H1 (cell line): ENCODE measurements around the gene CFLAR. TPM values are rescaled to one million over a fixed set of nuclear protein-coding genes. Genes with fewer than 3 reads are reported as not detected.

Source experiments
- CTCF ChIA-PET: fragments of 300-600 bp; sonication (Branson Sonifier 250); formaldehyde crosslinking; loops from one replicate; lab custom pipeline; 2021; ENCODE audit not compliant: partially characterized antibody; lab: Charles Lee
- POLR2A ChIA-PET: fragments of 300-600 bp; sonication (Branson Sonifier 250); formaldehyde crosslinking; loops from one replicate; lab custom pipeline; 2021; ENCODE audit warnings: inconsistent platforms; ENCODE audit not compliant: partially characterized antibody; lab: Charles Lee
- DNase-seq, 2 experiments: peaks; one replicate each; pipeline versions ENCODE4 v3.0.0 to v3.0.0-alpha.2; 2010 to 2022; ENCODE audit warnings: low spot score in 2 of 2, low read depth in 1 of 2, mixed read lengths in 1 of 2
- FAIRE-seq: peaks from 2 replicates; lab custom pipeline; 2011; peaks lifted over from hg19 to GRCh38; lab: Jason Lieb, UNC
- H2AFZ ChIP-seq: 2 replicates; pipeline ENCODE4 v1.8.1; 2012; ENCODE audit warnings: low read length, inconsistent platforms
- H2AK5ac ChIP-seq: 2 replicates; pipeline ENCODE4 v1.6.1; 2013; ENCODE audit warnings: low read depth, low read length
- H2BK120ac ChIP-seq: replicated peaks from 2 replicates; pipeline ENCODE3; 2013; ENCODE audit warnings: low read depth, low read length, inconsistent platforms
- H2BK12ac ChIP-seq: 2 replicates; pipeline ENCODE4 v1.6.1; 2013; ENCODE audit warnings: low read depth, low read length
- H2BK15ac ChIP-seq: 2 replicates; pipeline ENCODE4 v1.6.1; 2013; ENCODE audit warnings: low read length
- H2BK20ac ChIP-seq: 2 replicates; pipeline ENCODE4 v1.6.1; 2013; ENCODE audit warnings: low read length
- H2BK5ac ChIP-seq: 2 replicates; pipeline ENCODE4 v1.6.1; 2013; ENCODE audit warnings: low read depth, low read length
- H3K14ac ChIP-seq: 2 replicates; pipeline ENCODE4 v1.6.1; 2013; ENCODE audit warnings: inconsistent platforms; ENCODE audit not compliant: insufficient read length
- H3K18ac ChIP-seq: 2 replicates; pipeline ENCODE4 v1.6.1; 2013; ENCODE audit warnings: low read length; ENCODE audit errors: extremely low read depth
- H3K23ac ChIP-seq: 2 replicates; pipeline ENCODE4 v1.6.1; 2013; ENCODE audit warnings: inconsistent platforms; ENCODE audit not compliant: insufficient read length
- H3K23me2 ChIP-seq: 2 replicates; pipeline ENCODE4 v1.6.1; 2013; ENCODE audit warnings: low read depth, low read length
- H3K27ac ChIP-seq: 2 replicates; pipeline ENCODE4 v1.6.1; 2011; ENCODE audit warnings: low read depth, low read length, inconsistent platforms
- H3K27me3 ChIP-seq, 4 experiments: replicated peaks in 1 of 4; 1 replicate in 1 of 4; 2 replicates in 3 of 4; pipeline versions ENCODE4 v1.6.1 to v1.8.1; 2011 to 2013; ENCODE audit warnings: low read length in 3 of 4, mild to moderate bottlenecking in 3 of 4, inconsistent platforms in 2 of 4, mixed read lengths in 2 of 4, moderate library complexity in 1 of 4; ENCODE audit not compliant: control insufficient read depth in 3 of 4, insufficient read depth in 3 of 4; ENCODE audit errors: extremely low read depth in 1 of 4
- H3K36me3 ChIP-seq, 4 experiments: 2 replicates each; pipeline versions ENCODE4 v1.6.1 to v1.8.1; 2011 to 2013; ENCODE audit warnings: mild to moderate bottlenecking in 4 of 4, low read length in 3 of 4, moderate library complexity in 2 of 4, control low read depth in 1 of 4, inconsistent platforms in 1 of 4; ENCODE audit not compliant: insufficient read depth in 4 of 4, control insufficient read depth in 2 of 4
- H3K4ac ChIP-seq: replicated peaks from 2 replicates; pipeline ENCODE3; 2013; ENCODE audit warnings: low read length, low read depth, mixed read lengths, inconsistent platforms; ENCODE audit not compliant: insufficient read length
- H3K4me1 ChIP-seq, 4 experiments: replicated peaks in 1 of 4; 1 replicate in 1 of 4; 2 replicates in 3 of 4; pipeline versions ENCODE4 v1.6.1 to v1.8.1; 2011 to 2013; ENCODE audit warnings: low read length in 3 of 4, inconsistent platforms in 2 of 4, mixed read lengths in 1 of 4; ENCODE audit not compliant: insufficient read depth in 4 of 4, control insufficient read depth in 3 of 4
- H3K4me2 ChIP-seq, 2 experiments: 2 replicates each; pipeline versions ENCODE4 v1.6.1 to v1.8.1; 2011 to 2013; ENCODE audit warnings: low read depth in 2 of 2, low read length in 2 of 2, control low read depth in 1 of 2, inconsistent platforms in 1 of 2, mild to moderate bottlenecking in 1 of 2; ENCODE audit not compliant: insufficient read depth in 1 of 2
- H3K4me3 ChIP-seq, 4 experiments: fragments of 200-600, 300-600 bp in 1 of 4; sonication (generic), shearing (Covaris generic), sonication (Bioruptor Twin) in 1 of 4; 2 replicates each; pipeline versions ENCODE4 v1.5.1 to v1.8.1; 2011 to 2016; ENCODE audit warnings: low read length in 4 of 4, low read depth in 3 of 4, control low read depth in 2 of 4, inconsistent platforms in 2 of 4, mild to moderate bottlenecking in 2 of 4, mixed read lengths in 1 of 4, moderate library complexity in 1 of 4; ENCODE audit not compliant: insufficient read depth in 2 of 4; ENCODE audit errors: extremely low read depth in 1 of 4
- H3K56ac ChIP-seq: replicated peaks from 2 replicates; pipeline ENCODE3; 2013; ENCODE audit warnings: low read depth, mild to moderate bottlenecking, mixed read lengths, low read length, inconsistent platforms; ENCODE audit not compliant: insufficient read length
- H3K79me1 ChIP-seq: 2 replicates; pipeline ENCODE4 v1.6.1; 2013; ENCODE audit warnings: low read depth, low read length, control low read depth
- H3K79me2 ChIP-seq, 2 experiments: 2 replicates each; pipeline versions ENCODE4 v1.6.1 to v1.8.1; 2012 to 2013; ENCODE audit warnings: low read length in 2 of 2, mild to moderate bottlenecking in 2 of 2, inconsistent platforms in 1 of 2; ENCODE audit not compliant: insufficient read depth in 2 of 2, control insufficient read depth in 1 of 2
- H3K9ac ChIP-seq, 4 experiments: replicated peaks in 1 of 4; 1 replicate in 1 of 4; 2 replicates in 3 of 4; pipeline versions ENCODE4 v1.6.1 to v1.8.1; 2011 to 2013; ENCODE audit warnings: low read depth in 3 of 4, low read length in 3 of 4, control low read depth in 2 of 4, mild to moderate bottlenecking in 2 of 4, moderate library complexity in 2 of 4, inconsistent platforms in 1 of 4; ENCODE audit errors: extremely low read depth in 1 of 4
- H3K9me3 ChIP-seq, 2 experiments: 2 replicates each; pipeline versions ENCODE4 v1.6.1 to v1.8.1; 2012 to 2013; ENCODE audit warnings: mild to moderate bottlenecking in 2 of 2, moderate library complexity in 2 of 2, control low read depth in 1 of 2, inconsistent platforms in 1 of 2, low read depth in 1 of 2, low read length in 1 of 2, mixed read lengths in 1 of 2; ENCODE audit not compliant: insufficient read depth in 2 of 2
- H4K20me1 ChIP-seq, 2 experiments: replicated peaks in 1 of 2; 2 replicates each; pipeline versions ENCODE3 to v1.8.1; 2011 to 2013; ENCODE audit warnings: inconsistent platforms in 2 of 2, low read length in 2 of 2, mild to moderate bottlenecking in 1 of 2; ENCODE audit not compliant: insufficient read depth in 2 of 2, control insufficient read depth in 1 of 2
- H4K5ac ChIP-seq: 2 replicates; pipeline ENCODE4 v1.6.1; 2013; ENCODE audit warnings: low read length, low read depth, mixed read lengths, inconsistent platforms; ENCODE audit not compliant: insufficient read length
- H4K8ac ChIP-seq: 2 replicates; pipeline ENCODE4 v1.8.0; 2013; ENCODE audit warnings: mild to moderate bottlenecking, moderate library complexity, low read length, inconsistent platforms; ENCODE audit not compliant: insufficient read depth; ENCODE audit errors: extremely low read depth
- H4K91ac ChIP-seq: replicated peaks from 2 replicates; pipeline ENCODE3; 2013; ENCODE audit warnings: low read length, mixed read lengths, inconsistent platforms; ENCODE audit not compliant: insufficient read length
- BACH1 ChIP-seq: IDR thresholded peaks from 2 replicates; pipeline ENCODE4 v1.6.1; 2012; ENCODE audit warnings: low read length, improper control_type of control experiment
- RFX5 ChIP-seq: IDR thresholded peaks from 2 replicates; pipeline ENCODE4 v1.6.1; 2011; ENCODE audit warnings: low read depth, low read length, improper control_type of control experiment, borderline replicate concordance
- SAP30 ChIP-seq: fragments of 300-600 bp; sonication (generic); IDR thresholded peaks from 2 replicates; pipeline ENCODE4 v1.7.1; 2012; ENCODE audit warnings: low read length, moderate library complexity, mild to moderate bottlenecking, inconsistent platforms; ENCODE audit not compliant: insufficient read depth, insufficient replicate concordance
- SP2 ChIP-seq: IDR thresholded peaks from 2 replicates; pipeline ENCODE4 v1.6.1; 2012; ENCODE audit warnings: mild to moderate bottlenecking, low read length, inconsistent platforms
- TAF7 ChIP-seq: optimal IDR thresholded peaks from 2 replicates; pipeline ENCODE3; 2011; ENCODE audit warnings: low read depth, mild to moderate bottlenecking, inconsistent platforms, low read length, moderate library complexity, borderline replicate concordance
- WGBS, 2 experiments: shearing (Covaris generic) in 1 of 2; methylation state at CpG; one replicate each; pipeline versions ENCODE4 v1.1.6 to v1.1.7; 2013 to 2015; ENCODE audit warnings: low lambda C conversion rate in 2 of 2, mixed read lengths in 2 of 2, inconsistent platforms in 1 of 2, low coverage in 1 of 2, missing lambda C conversion rate in 1 of 2; ENCODE audit not compliant: insufficient replicate concordance in 2 of 2, insufficient coverage in 1 of 2, insufficient read length in 1 of 2; ENCODE audit errors: extremely low coverage in 1 of 2, missing lambda C conversion rate in 1 of 2; 5-methylcytosine and 5-hydroxymethylcytosine counted together
- polyA plus RNA-seq, 7 experiments: library from polyadenylated mRNA; depleted of rRNA in 3 of 7; stranded (reverse) in 5 of 7; unstranded in 2 of 7; fragments of >200 nt in 5 of 7; fragments of 200-250 nt in 2 of 7; gene quantifications; 1 replicate in 5 of 7; 2 replicates in 1 of 7; 4 replicates in 1 of 7; pipeline versions ENCODE4 v1.2.1 to v1.2.3, GENCODE V29; 2011 to 2013; ENCODE audit warnings: missing spikeins in 2 of 7, mixed read lengths in 2 of 7
- total RNA-seq: library from RNA; stranded (reverse); fragmentation: NEBNext Ultra II Directional; extraction: Animal tissue kit (Norgen Biotek cat#: 25700); gene quantifications from 2 replicates; pipeline ENCODE4 v1.2.1, GENCODE V29; 2021

Gene CFLAR
- total and polyA plus RNA-seq, 2 of the 8 experiments (the other 6 are each of a cell fraction or from before 2014, with no cell fraction given) = 1.1 to 3.9 TPM

GRCh38 chr2:201196803-201197202, 80.8 kb downstream of the CFLAR start:
- H3K36me3 ChIP-seq = no peaks in the 10 kb centered on the region
- no peaks in the 10 kb centered on the region for H4K20me1 ChIP-seq
- no peak overlapping the region for H2BK15ac ChIP-seq
- H3K4me2 ChIP-seq = no peak overlapping the region
- WGBS, 2 experiments = 95% methylated on average over 1 of the region's 1 CpG; no CpG with 5 or more reads in 1 of the 2 experiments
- CTCF ChIA-PET = interaction anchor here (1.1 to 3.1 kb wide), 5 partner anchors 9 to 296 kb away, joined by 3 to 11 read pairs (median 6); partner anchors contain the start of gene CASP10
- H2AFZ ChIP-seq = no peak overlapping the region
- no peak overlapping the region for H2BK120ac ChIP-seq
- no peaks in the 10 kb centered on the region for H3K9me3 ChIP-seq
- H3K23ac ChIP-seq = no peak overlapping the region
- no peak overlapping the region for H3K18ac ChIP-seq
- no peak overlapping the region for H3K9ac ChIP-seq
- no peak overlapping the region for H2BK12ac ChIP-seq
- no peaks in the 10 kb centered on the region; the same call in 1 of the 2 replicates for H3K23me2 ChIP-seq
- FAIRE-seq = no peak
- H3K4me1 ChIP-seq = no peaks in the 10 kb centered on the region; a peak in 1 of 7 replicates
- H4K5ac ChIP-seq = no peak overlapping the region
- no peak overlapping the region for H3K4ac ChIP-seq
- H2BK20ac ChIP-seq = no peak overlapping the region
- H3K79me1 ChIP-seq = no peaks in the 10 kb centered on the region
- no peak overlapping the region for H2BK5ac ChIP-seq
- no peaks in the 10 kb centered on the region for H3K79me2 ChIP-seq
- no peak overlapping the region for H4K8ac ChIP-seq
- no peak overlapping the region for H3K14ac ChIP-seq
- no peak overlapping the region for H2AK5ac ChIP-seq
- DNase-seq = no peak
- H4K91ac ChIP-seq = no peak overlapping the region
- POLR2A ChIA-PET = interaction anchor here (0.8 kb wide), 1 partner anchor 14 kb away, joined by 3 read pairs; the partner anchor contains the start of gene CASP10
- no peaks in the 10 kb centered on the region for H3K27me3 ChIP-seq
- TF ChIP-seq TAF7 (no peak), BACH1 (no peak), RFX5 (no peak), SAP30 (no peak), SP2 (no peak)
- H3K27ac ChIP-seq = no peak overlapping the region
- no peak overlapping the region for H3K56ac ChIP-seq
- no peak overlapping the region for H3K4me3 ChIP-seq
